ENCODE results near the gene KAZALD1. TPM values are rescaled to one million over a fixed set of nuclear protein-coding genes. Genes with fewer than 3 reads are reported as not detected.
A peak's percentile ranks its signal among the peaks of the same experiment; 100 is the strongest.

The KAZALD1 gene
- total RNA-seq, 1 donor from 2014 or later: 16.8 TPM

- no peaks in the 10 kb centered on the region for H3K9me3 Mint-ChIP-seq
- TF ChIP-seq, protein P1, sequence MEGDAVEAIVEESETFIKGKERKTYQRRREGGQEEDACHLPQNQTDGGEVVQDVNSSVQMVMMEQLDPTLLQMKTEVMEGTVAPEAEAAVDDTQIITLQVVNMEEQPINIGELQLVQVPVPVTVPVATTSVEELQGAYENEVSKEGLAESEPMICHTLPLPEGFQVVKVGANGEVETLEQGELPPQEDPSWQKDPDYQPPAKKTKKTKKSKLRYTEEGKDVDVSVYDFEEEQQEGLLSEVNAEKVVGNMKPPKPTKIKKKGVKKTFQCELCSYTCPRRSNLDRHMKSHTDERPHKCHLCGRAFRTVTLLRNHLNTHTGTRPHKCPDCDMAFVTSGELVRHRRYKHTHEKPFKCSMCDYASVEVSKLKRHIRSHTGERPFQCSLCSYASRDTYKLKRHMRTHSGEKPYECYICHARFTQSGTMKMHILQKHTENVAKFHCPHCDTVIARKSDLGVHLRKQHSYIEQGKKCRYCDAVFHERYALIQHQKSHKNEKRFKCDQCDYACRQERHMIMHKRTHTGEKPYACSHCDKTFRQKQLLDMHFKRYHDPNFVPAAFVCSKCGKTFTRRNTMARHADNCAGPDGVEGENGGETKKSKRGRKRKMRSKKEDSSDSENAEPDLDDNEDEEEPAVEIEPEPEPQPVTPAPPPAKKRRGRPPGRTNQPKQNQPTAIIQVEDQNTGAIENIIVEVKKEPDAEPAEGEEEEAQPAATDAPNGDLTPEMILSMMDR (IDR thresholded peaks at IDR 0.05; ENCODE audit: unreplicated experiment): no peak
Observed at GRCh38 chr10:101015582-101015973, 46.2 kb upstream of the KAZALD1 start.

GRCh38 chr10:101016814-101017213 is 45.0 kb upstream of the KAZALD1 start:
- no peaks in the 10 kb centered on the region for H3K36me3 Mint-ChIP-seq
- no peak for DNase-seq (ENCODE audit: low spot score in 2 of 2, unreplicated experiment in 2 of 2)
- TF ChIP-seq, protein P1 (IDR thresholded peaks at IDR 0.05; ENCODE audit: unreplicated experiment): no peak
- H3K27me3 Mint-ChIP-seq (ENCODE audit: low read depth): peaks cover 44% of the 10 kb centered on the region
- H3K27ac Mint-ChIP-seq: no peak overlapping the region
- no peaks in the 10 kb centered on the region for H3K9me3 Mint-ChIP-seq
- H3K4me3 Mint-ChIP-seq: no peak overlapping the region
- H3K4me1 Mint-ChIP-seq: peaks cover 22% of the 10 kb centered on the region

More at GRCh38 chr10:101015582-101015973, 46.2 kb upstream of the KAZALD1 start:
- DNase-seq (ENCODE audit: low spot score in 2 of 2, unreplicated experiment in 2 of 2): no peak
- peaks cover 41% of the 10 kb centered on the region for H3K27me3 Mint-ChIP-seq (ENCODE audit: low read depth)
- H3K36me3 Mint-ChIP-seq: no peaks in the 10 kb centered on the region
- peaks cover 22% of the 10 kb centered on the region for H3K4me1 Mint-ChIP-seq
- H3K4me3 Mint-ChIP-seq: no peak overlapping the region
- H3K27ac Mint-ChIP-seq: no peak overlapping the region

- Mint-ChIP-seq H3K9me3 (no peaks in the 10 kb centered on the region), H3K36me3 (no peaks in the 10 kb centered on the region), H3K4me3 (peak overlapping the region; percentile 20), H3K4me1 (peaks cover 16% of the 10 kb centered on the region), H3K27me3 (ENCODE audit: low read depth) (peaks cover 44% of the 10 kb centered on the region), H3K27ac (peak overlapping the region; percentile 11)
- no peak for DNase-seq (ENCODE audit: low spot score in 2 of 2, unreplicated experiment in 2 of 2)
- TF ChIP-seq, protein P1 (IDR thresholded peaks at IDR 0.05; ENCODE audit: unreplicated experiment): no peak
Observed at GRCh38 chr10:101018118-101018599, 43.6 kb upstream of the KAZALD1 start.

DNA sequence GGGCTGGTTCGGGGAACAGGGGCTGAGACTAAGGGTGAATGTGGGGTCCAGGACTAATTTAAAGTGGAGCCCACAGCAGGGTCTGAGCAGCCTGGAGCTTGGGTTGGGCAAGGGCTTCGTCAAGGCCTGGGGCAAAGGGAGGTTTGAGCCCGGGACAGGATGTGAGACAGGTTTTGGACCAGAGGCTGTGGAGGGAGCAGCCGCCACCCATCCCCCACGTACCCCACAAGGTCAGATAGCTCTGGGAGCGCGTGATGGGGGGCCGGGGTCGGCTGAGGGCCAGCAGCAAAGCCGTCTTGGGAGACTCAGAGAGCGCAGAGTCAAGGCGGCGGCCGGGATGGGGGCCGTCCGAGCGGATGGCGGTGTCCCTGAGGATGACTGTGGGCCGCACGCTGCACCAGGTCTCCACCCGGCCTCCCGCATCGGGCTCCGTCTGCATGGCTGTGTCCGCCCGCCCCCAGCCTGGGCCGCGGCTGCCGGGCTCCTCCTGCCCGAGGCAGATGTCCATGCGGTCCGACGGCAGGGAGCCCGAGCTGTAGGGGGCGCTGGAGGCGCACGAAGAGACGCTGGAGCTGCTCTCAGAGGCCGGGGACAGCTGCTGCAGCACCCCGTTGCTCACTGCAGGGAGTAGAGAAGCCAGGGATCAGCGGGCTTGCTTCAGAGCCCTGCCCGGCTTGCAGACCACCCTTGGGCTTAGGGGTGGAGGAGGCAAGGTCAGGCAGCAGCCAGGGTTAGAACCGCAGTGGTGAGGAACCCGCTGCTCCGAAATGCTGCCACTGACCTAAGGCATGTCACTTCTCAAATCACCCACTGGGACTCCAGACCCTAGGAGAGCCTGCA is 43.0 kb upstream of the KAZALD1 start:
- no peaks in the 10 kb centered on the region for H3K9me3 Mint-ChIP-seq
- DNase-seq (ENCODE audit: low spot score in 2 of 2, unreplicated experiment in 2 of 2): peak; percentile 63 to 86
- H3K36me3 Mint-ChIP-seq: no peaks in the 10 kb centered on the region
- H3K4me1 Mint-ChIP-seq: peaks cover 12% of the 10 kb centered on the region
- peak overlapping the region; percentile 20 for H3K4me3 Mint-ChIP-seq
- TF ChIP-seq, protein P1 (IDR thresholded peaks at IDR 0.05; ENCODE audit: unreplicated experiment): peak; percentile 59
- peaks cover 44% of the 10 kb centered on the region for H3K27me3 Mint-ChIP-seq (ENCODE audit: low read depth)
- H3K27ac Mint-ChIP-seq: peak overlapping the region; percentile 11

DNA sequence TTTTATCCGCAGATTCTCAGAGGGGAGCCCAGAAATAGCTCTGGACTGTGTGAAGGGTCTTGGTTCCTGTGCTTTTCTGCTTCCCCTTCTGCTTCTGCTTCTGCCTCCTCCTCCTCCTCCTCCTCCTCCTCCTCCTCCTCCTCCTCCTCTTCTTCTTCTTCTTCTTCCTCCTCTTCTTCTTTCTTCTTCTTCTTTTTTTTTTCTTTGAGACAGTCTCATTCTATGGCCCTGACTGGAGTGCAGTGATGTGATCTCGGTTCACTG is 42.4 kb upstream of the KAZALD1 start:
- H3K36me3 Mint-ChIP-seq: no peaks in the 10 kb centered on the region
- no peak overlapping the region for H3K4me3 Mint-ChIP-seq
- DNase-seq (ENCODE audit: low spot score in 2 of 2, unreplicated experiment in 2 of 2): no peak
- H3K27me3 Mint-ChIP-seq (ENCODE audit: low read depth): peaks cover 41% of the 10 kb centered on the region
- TF ChIP-seq, protein P1 (IDR thresholded peaks at IDR 0.05; ENCODE audit: unreplicated experiment): no peak
- H3K9me3 Mint-ChIP-seq: no peaks in the 10 kb centered on the region
- H3K4me1 Mint-ChIP-seq: peaks cover 9% of the 10 kb centered on the region
- no peak overlapping the region for H3K27ac Mint-ChIP-seq
